Lower lobe of right lung (tissue), 2 donors: ENCODE results near the gene COL23A1. TPM values are rescaled to one million over a fixed set of nuclear protein-coding genes. Genes with fewer than 3 reads are reported as not detected.

Experiments used
- ATAC-seq, 2 donors: fragments of 200-7000 bp; cut with Tn5 transposase; one replicate each; pipeline ENCODE4 v1.9.1; 2020 to 2022; ENCODE audit warnings: mild to moderate bottlenecking in 2 of 2, moderate library complexity in 2 of 2
- DNase-seq: peaks from one replicate; pipeline ENCODE4 v3.0.0-alpha.2; 2020
- H3K27ac ChIP-seq: fragments of 200-600 bp; one replicate; pipeline ENCODE4 v1.8.0; 2022
- H3K27me3 ChIP-seq: fragments of 200-600 bp; one replicate; pipeline ENCODE4 v1.8.0; 2022; ENCODE audit warnings: low read depth
- H3K36me3 ChIP-seq: fragments of 200-600 bp; one replicate; pipeline ENCODE4 v1.8.0; 2022; ENCODE audit warnings: mild to moderate bottlenecking
- H3K4me1 ChIP-seq: fragments of 200-600 bp; one replicate; pipeline ENCODE4 v1.8.0; 2022
- H3K4me3 ChIP-seq: fragments of 200-600 bp; one replicate; pipeline ENCODE4 v1.8.0; 2022; ENCODE audit warnings: mild to moderate bottlenecking
- H3K9me3 ChIP-seq: fragments of 200-600 bp; one replicate; pipeline ENCODE4 v1.8.0; 2022
- intact Hi-C: fragments of 100-400 bp; cut with DNase I; formaldehyde crosslinking; loops from one replicate; pipeline ENCODE4 v1.11.0; 2022
- total RNA-seq: library from RNA; stranded (reverse); fragmentation: NEBNext Ultra II Directional; extraction: Animal tissue kit (Norgen Biotek cat#: 25700); gene quantifications from one replicate; pipeline ENCODE4 v1.2.1, GENCODE V29; 2021
- TF ChIP-seq, protein P1 (sequence below): fragments of 200-600 bp; IDR thresholded peaks from one replicate; pipeline ENCODE4 v1.8.0; 2022; ENCODE audit warnings: antibody characterized with exemption, mild to moderate bottlenecking
- donor health status: DM: no; HTN: yes; CAD: no; lungs with severe emphysema.

Gene COL23A1
- total RNA-seq, 1 donor from 2014 or later = 1.2 TPM

DNA sequence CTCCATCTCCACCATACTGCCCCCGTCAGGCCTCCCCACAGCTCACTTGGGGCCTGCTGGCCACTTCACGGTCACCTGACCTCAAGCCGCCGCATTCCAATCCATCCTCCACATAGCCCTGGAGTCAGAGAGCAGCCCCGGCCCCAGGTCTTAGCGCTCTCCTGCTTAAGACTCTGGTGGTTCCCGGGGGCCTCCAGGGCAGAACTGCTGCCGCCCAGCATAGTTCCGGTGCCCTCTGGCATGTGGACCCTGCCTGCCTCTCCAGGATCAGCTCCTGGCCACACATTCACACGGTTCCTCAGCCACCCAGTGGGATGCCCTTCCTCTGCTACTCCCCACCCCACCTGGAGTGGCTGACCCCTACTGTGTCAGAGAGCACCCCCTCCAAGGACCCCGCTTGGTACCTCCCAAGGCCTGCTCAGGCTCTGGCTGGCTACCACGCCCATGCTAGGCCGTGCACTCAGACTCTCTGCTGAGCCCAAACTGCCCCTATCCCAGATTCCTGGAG lies 366.3 kb downstream of the COL23A1 start:
- Histone ChIP-seq H3K27me3 (no peaks in the 10 kb centered on the region), H3K9me3 (no peaks in the 10 kb centered on the region), H3K4me1 (no peaks in the 10 kb centered on the region), H3K4me3 (no peak overlapping the region), H3K36me3 (peaks cover 77% of the 10 kb centered on the region), H3K27ac (no peak overlapping the region)
- DNase-seq (peak; percentile 61), ATAC-seq (peak; percentile 77 to 85)
- intact Hi-C loops = no loop called here
- TF ChIP-seq, protein P1, sequence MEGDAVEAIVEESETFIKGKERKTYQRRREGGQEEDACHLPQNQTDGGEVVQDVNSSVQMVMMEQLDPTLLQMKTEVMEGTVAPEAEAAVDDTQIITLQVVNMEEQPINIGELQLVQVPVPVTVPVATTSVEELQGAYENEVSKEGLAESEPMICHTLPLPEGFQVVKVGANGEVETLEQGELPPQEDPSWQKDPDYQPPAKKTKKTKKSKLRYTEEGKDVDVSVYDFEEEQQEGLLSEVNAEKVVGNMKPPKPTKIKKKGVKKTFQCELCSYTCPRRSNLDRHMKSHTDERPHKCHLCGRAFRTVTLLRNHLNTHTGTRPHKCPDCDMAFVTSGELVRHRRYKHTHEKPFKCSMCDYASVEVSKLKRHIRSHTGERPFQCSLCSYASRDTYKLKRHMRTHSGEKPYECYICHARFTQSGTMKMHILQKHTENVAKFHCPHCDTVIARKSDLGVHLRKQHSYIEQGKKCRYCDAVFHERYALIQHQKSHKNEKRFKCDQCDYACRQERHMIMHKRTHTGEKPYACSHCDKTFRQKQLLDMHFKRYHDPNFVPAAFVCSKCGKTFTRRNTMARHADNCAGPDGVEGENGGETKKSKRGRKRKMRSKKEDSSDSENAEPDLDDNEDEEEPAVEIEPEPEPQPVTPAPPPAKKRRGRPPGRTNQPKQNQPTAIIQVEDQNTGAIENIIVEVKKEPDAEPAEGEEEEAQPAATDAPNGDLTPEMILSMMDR = no peak

DNA sequence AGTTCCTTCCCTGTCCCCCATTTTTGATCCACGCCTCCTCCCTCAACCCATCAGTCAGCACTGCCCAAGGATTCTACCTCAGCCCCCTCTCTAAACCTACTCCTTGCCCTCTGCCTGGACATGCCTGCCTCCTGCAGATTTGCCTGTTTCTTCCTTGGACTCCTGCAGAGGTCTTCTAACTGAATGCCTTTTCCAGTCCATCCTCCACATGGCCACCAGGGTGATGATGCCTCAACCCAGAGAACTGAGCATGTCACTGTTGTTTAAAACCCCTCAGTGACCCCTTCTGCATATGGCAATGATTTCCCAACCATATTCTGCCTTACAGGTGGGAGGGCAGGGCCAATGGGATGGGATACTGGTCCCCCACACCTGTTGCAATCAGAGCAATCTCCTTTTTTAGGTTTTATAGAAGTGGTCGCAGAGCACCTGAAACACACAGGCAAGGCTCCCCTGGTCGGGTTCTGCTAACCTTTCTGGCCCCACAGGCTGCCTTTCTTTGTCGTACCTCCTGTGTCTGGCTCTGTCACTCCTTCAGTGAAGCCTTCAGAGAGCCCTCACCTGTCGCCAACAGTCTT lies 366.9 kb downstream of the COL23A1 start:
- Histone ChIP-seq H3K4me3 (no peak overlapping the region), H3K9me3 (no peaks in the 10 kb centered on the region), H3K36me3 (peaks cover 71% of the 10 kb centered on the region), H3K27me3 (no peaks in the 10 kb centered on the region), H3K4me1 (no peaks in the 10 kb centered on the region), H3K27ac (no peak overlapping the region)
- no peak for ATAC-seq
- intact Hi-C loops = no loop called here
- peak; percentile 12 for DNase-seq
- TF ChIP-seq, protein P1 = no peak

DNA sequence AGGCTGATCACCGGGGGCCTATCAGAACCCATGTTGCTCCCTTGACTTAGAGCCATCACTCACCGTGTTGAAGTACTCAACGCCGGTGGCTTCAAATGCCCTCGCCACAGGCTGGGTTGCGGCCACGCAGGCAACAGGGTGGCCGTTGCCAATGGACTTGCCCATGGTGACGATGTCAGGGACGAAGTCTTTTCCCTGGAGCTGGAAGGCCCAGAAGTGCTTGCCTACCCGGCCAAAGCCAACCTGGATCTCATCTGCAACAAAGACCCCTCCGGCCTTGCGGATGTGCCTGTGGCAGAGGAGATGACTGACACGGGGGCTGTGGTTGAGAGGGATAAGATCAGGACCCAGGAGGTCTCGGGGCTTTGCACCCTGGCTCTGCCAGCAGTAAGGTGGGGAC lies 367.9 kb downstream of the COL23A1 start:
- ATAC-seq (no peak), DNase-seq (peak; percentile 25)
- TF ChIP-seq, protein P1 = no peak
- Histone ChIP-seq H3K27me3 (no peaks in the 10 kb centered on the region), H3K27ac (no peak overlapping the region), H3K9me3 (no peaks in the 10 kb centered on the region), H3K36me3 (peaks cover 61% of the 10 kb centered on the region), H3K4me1 (no peaks in the 10 kb centered on the region), H3K4me3 (no peak overlapping the region)
- intact Hi-C loops = no loop called here

DNA sequence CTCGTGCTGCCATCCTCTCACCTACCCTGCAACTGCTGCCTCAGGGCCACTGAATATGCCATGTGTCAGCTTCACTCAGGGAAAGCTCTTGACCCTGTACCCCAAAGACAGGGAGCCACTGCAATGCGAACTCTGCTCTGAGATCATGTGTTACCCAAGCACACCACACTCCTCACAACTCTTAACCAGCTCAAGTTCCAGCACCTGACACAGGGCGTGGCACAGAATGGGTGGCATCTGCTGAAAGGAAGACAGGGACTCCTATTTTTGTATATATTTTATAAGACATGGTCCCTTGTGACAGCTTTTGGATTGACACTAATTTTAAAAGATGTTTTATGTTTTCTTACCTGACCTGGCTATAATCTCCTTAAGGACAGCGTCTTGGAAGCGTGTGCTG lies 368.3 kb downstream of the COL23A1 start:
- intact Hi-C loops = no loop called here
- Histone ChIP-seq H3K27ac (no peak overlapping the region), H3K27me3 (no peaks in the 10 kb centered on the region), H3K4me3 (no peak overlapping the region), H3K36me3 (peaks cover 62% of the 10 kb centered on the region), H3K9me3 (no peaks in the 10 kb centered on the region), H3K4me1 (no peaks in the 10 kb centered on the region)
- TF ChIP-seq, protein P1 = no peak
- ATAC-seq (no peak), DNase-seq (peak; percentile 9)

DNA sequence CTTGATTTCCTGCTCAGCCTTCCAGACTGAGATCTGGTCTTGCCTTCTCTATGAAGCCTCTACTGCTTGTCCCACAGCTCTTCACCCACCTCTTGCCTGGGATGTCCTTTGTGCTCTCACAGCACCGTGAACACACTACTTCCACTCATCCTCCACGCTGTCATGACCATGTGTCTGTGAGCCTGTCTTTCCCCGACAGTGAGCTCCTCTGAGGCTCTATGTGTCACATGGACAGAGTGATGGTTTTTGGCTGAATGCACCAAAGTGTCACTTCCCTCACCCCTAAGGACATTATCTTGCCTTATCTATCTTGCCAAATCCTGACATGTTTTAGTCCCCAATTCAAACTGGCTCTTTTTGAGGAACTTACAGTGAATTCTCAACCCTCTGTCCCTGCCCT lies 368.9 kb downstream of the COL23A1 start:
- DNase-seq (no peak), ATAC-seq (no peak)
- Histone ChIP-seq H3K4me3 (no peak overlapping the region), H3K9me3 (no peaks in the 10 kb centered on the region), H3K27ac (no peak overlapping the region), H3K27me3 (no peaks in the 10 kb centered on the region), H3K4me1 (peaks cover under 1% of the 10 kb centered on the region), H3K36me3 (peaks cover 64% of the 10 kb centered on the region)
- intact Hi-C loops = no loop called here
- TF ChIP-seq, protein P1 = no peak
